HG03139 (cell line): Measurements from ENCODE around the gene GPR146.

Experiments
- ATAC-seq: cut with Tn5 transposase; IDR thresholded peaks from one replicate; pipeline ENCODE4 v1.9.1; 2021; ENCODE audit not compliant: unreplicated experiment

GPR146 gene

GRCh38 chr7:1090686-1091643, 46.6 kb downstream of the GPR146 start:
- no peak for ATAC-seq

GRCh38 chr7:1091644-1092027, 47.3 kb downstream of the GPR146 start:
- ATAC-seq: no peak

GRCh38 chr7:1092161-1092632, 47.9 kb downstream of the GPR146 start:
- ATAC-seq: no peak

- no peak for ATAC-seq
Observed at GRCh38 chr7:1092806-1093501, 48.6 kb downstream of the GPR146 start.

- no peak for ATAC-seq
Observed at GRCh38 chr7:1093502-1093843, 49.1 kb downstream of the GPR146 start.

DNA sequence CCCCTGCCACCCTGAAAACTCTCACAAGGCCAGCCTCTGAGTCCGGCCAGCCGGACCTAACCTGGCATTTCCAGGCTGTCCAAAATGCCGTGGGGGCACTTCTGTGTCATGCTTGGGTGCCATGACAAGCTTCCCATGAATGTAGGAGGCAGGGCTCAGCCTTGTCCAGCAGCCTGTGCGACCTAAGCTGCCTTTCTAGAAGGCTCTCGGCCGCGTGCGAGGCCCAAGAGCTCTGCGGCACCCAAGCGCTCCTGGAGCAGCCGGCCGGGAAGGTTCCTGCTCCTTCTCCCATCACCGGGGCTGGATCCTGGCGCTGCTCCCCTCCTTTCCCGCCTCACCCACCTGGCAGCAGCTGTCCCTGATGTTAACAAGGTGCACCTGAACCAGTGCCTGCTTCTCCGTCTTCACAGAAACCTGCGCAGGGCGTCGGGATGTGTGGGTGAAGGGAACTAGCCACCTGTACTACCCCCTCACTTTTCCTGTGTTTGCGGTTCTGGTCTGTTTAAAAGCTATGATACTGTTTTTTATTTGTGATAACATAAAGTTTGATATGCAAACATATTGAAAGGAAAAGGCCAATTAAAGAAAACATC, 49.7 kb downstream of the GPR146 start:
- no peak for ATAC-seq

DNA sequence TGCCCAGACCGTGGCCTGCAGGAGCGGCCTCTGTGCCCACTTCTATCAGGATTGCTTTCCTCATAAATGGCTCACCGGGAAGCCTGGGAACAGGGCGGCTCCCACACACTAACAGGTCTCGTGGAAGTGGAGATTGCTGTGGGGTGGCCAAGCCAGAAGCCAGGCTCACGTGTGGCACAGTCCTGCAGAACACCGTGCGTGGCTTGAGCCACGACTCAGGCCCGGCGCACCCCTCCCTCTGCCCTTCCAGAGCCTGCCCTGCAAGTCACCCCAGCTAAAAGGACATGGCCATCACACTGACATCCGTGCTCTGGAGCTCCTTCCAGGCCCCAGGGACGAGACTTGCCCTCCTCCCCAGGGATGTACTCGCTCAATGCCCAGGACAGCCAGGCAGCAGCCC, 50.5 kb downstream of the GPR146 start:
- ATAC-seq: no peak

DNA sequence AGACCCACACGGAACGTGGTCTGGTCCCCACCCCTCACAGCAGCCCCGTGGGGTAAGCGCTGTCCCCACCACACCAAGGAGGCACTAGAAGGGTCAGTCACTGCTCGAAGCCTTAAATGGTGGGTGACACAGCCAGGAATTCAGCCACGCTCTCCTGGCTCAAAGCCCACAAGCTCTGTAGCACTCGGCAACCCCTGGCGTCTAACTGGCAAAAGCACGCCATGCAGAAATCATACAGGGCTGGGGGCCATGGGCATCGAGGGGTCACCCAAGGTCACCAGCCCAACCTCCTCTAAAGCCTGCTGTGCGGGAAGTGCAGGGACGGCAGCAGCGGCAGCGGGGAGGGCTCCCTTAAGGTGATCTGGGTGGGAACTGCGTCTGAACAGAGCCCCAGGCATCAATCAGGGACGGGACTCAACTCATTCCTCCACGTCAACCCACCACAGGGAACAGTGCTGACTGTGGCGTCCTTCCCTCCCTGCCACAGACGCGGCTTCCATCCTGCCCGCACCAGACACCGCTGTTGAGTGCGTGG, 51.3 kb downstream of the GPR146 start:
- ATAC-seq: no peak

DNA sequence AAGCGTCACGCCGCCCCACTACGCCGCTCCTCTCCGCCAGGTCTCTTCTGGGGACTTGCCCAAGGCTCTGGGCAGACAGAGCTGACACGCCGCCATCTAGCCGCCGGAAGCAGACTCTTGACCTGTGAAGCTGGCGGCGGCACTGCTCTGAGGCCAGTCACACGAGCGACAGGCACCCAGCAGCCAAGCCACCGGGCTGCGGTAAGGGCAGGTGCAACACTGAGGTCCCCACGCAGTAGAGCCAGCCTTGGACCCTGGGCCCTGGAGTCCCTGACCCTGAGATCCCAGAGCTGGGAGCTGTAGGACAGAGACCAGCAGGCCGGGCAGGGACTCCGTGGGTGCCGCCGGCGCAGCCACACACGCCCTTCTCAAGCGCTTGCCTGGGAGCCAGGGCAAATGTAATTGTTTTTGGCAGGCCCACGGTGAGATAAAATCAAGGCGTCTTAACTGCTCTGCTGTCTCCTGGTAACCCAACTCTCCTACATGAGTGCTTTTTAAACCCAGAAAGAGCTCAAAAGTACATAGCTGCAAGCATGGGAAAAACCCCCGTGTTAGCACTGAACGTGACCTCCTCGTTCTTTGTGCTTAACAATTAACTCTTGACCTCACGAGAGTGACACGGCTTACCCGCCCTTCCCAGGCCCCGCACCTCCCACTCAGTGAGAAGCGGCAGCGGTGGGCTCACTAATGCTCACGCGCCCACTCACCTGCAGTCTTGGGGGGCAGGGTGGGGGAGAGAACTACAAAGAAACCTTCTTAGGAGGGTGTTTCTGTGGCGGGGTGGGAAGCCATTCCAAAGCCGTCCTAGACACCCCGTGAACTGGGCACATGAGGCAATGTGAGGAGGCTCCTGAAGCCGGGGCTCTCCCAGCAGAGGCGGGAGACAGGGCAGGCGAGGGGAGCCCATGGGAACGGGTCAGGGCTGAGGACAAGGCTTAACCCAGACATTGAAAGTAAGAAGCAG, 52.1 kb downstream of the GPR146 start:
- no peak for ATAC-seq

- no peak for ATAC-seq
Observed at GRCh38 chr7:1097120-1097504, 52.8 kb downstream of the GPR146 start.

GRCh38 chr7:1098243-1099153, 54.2 kb downstream of the GPR146 start:
- ATAC-seq: no peak

DNA sequence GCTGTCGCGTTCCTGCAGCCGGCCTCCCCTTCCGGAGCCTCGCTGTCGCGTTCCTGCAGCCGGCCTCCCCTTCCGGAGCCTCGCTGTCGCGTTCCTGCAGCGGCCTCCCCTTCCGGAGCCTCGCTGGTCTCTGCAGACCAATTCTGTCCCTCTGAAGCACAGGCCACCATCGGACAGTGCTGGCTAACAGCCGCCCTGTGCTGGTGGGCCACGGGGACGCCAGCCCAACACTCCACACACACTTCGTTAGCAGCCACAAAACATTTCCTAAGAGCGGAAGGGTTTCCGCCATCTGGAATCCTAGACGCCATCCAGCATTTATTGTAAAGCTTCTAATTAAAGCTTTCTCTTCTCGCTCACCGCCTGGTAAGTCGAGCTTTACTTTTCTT, 54.8 kb downstream of the GPR146 start:
- ATAC-seq: no peak

- ATAC-seq: no peak
Observed at GRCh38 chr7:1099637-1100036, 55.3 kb downstream of the GPR146 start.

DNA sequence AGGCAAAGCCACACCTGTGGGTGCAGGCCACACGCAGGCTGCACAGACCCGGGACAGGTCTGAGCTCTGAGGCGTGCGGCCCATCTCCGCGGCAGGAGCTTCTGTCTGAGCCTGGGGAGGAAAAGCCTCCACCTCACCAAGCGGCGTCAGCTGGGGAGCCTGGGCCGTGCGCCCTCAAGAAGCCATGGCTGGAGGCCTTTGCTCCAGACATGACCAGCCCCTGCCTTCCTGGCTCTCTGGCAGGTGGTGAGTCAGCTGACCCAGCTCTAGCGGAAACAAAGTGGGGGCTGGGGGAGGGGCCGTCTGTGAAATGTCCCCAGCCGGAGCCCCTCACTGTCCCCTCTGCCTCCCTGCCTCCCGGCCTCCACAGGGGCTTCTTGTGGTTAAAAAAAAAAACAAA, 56.0 kb downstream of the GPR146 start:
- ATAC-seq: no peak

DNA sequence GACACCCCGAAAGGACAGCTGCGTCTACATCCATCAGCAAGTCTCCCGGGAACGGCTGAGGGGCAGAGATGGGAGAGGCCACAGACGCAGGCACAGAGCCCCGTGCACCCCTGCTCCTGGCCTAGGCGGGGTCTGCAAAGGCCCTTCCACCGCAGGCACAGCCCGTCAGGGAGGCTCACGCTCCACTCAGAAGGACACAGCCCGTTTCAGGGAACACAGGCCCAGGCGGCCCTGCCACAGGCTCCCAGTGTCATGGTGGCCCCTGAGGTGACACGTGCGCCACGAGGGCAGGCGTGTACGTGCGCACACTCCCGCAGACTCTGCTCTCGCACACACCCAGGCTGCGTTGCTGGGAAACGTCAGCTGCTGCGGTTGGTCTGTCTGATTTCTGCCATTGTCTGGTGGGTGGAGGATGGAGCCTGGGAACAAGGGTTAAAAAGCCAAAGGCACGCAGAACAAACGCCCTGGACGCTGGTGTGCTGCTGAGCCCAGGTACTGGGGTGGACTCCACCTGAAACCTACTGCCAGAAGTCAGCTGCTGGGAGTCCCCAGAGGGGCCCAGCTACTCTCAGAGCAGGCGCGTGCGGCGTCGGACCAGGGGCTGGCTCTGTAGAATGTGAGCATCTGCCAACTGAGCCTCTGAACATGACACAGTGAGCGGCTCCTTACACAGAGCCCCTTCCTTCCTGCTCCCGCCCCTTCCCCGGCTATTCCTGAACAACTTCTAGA, 56.7 kb downstream of the GPR146 start:
- no peak for ATAC-seq

DNA sequence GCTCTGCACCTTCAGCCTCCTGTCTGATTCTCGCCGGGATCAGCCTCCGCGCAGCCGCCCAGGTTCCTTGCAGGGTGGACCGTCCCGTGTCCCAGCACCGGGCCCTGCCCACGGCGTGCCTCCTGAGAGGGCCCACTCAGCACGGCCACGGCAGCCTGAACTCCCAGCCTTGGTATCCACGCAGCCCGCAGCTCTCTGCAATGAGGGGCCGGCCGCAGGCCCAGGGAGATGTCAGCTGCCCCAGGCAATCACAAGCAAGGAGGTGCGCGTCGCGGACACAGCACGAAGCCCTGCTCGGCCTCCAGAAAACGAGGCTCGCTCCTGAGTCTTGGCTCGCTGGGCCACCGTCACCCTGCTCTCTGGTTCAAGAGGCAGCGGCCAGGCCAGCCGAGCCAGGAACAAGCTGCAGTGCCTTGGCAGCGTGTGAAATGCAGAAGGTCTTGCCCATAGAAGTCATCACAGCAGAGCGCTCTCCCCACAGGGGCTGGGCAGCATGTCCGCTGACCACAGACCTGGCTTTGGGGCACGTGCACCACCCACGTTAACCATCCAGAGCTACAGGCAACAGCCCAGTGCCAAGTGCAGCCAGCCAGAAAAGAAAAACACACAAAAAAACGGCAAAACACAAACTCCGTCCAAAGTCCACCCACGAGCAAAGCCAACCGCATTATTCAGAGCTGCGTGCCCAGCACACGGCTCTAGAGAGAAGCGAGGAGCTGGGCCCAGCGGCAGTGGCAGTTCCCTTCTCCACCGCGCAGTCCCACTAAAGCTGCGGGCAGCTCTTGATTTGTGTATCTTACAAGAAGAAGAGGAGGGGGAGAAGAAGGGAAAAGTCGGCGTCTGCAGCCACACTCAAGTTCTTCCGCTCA, 57.5 kb downstream of the GPR146 start:
- ATAC-seq: no peak

- ATAC-seq: no peak
Observed at GRCh38 chr7:1103009-1103788, 58.9 kb downstream of the GPR146 start.
